Breast epithelium (tissue), 4 donors: ENCODE results near the gene ARHGDIB. TPM values are rescaled to one million over a fixed set of nuclear protein-coding genes. Genes with fewer than 3 reads are reported as not detected.

Experiments
- DNase-seq, 2 donors: peaks; one replicate each; pipeline ENCODE4 v3.0.0-alpha.2; 2019; ENCODE audit warnings: low spot score in 2 of 2
- H3K27ac ChIP-seq, 2 donors: fragments of 200-600 bp; sonication (generic) in 1 of 2; one replicate each; pipeline ENCODE4 v1.5.1; 2016 to 2019; ENCODE audit warnings: mild to moderate bottlenecking in 1 of 2
- H3K27me3 ChIP-seq, 2 donors: fragments of 200-600 bp; sonication (generic) in 1 of 2; one replicate each; pipeline versions ENCODE4 v1.5.1 to v1.6.0; 2017 to 2019; ENCODE audit warnings: control low read depth in 1 of 2, mild to moderate bottlenecking in 1 of 2
- H3K36me3 ChIP-seq: fragments of 200-600 bp; one replicate; pipeline ENCODE4 v1.5.1; 2019
- H3K4me1 ChIP-seq, 2 donors: fragments of 200-600 bp; sonication (generic); one replicate each; pipeline ENCODE4 v1.5.1; 2016 to 2019; ENCODE audit warnings: control low read depth in 1 of 2
- H3K4me3 ChIP-seq, 3 donors: fragments of 200-600 bp; sonication (generic); 1 replicate in 2 of 3; 2 replicates in 1 of 3; pipeline ENCODE4 v1.5.1; 2016 to 2019; ENCODE audit warnings: mild to moderate bottlenecking in 3 of 3, moderate library complexity in 2 of 3
- H3K9me3 ChIP-seq, 2 donors: fragments of 200-600 bp; sonication (generic) in 1 of 2; one replicate each; pipeline ENCODE4 v1.5.1; 2016 to 2019; ENCODE audit warnings: control low read depth in 1 of 2
- CTCF ChIP-seq, 3 donors: fragments of 450-650 bp; IDR thresholded peaks; one replicate each; pipeline ENCODE4 v1.5.1; 2016 to 2017; ENCODE audit warnings: antibody characterized with exemption in 3 of 3, mild to moderate bottlenecking in 3 of 3, moderate library complexity in 3 of 3
- POLR2A ChIP-seq: fragments of 450-650 bp; IDR thresholded peaks from one replicate; pipeline ENCODE4 v1.6.1; 2016; ENCODE audit warnings: antibody characterized with exemption, mild to moderate bottlenecking, moderate library complexity
- POLR2AphosphoS5 ChIP-seq, 3 donors: sonication (generic); formaldehyde crosslinking; IDR thresholded peaks; one replicate each; pipeline ENCODE4 v1.6.1; 2017; ENCODE audit warnings: antibody characterized with exemption in 3 of 3
- intact Hi-C: fragments of 100-400 bp; cut with DNase I; formaldehyde crosslinking; loops from one replicate; pipeline ENCODE4 v1.15.1; 2023; ENCODE audit warnings: low total_unique reads
- total RNA-seq, 3 donors: library from RNA; depleted of rRNA; stranded (reverse); fragments of >200 nt; gene quantifications; one replicate each; pipeline ENCODE4 v1.1.0, GENCODE V29; 2016

Gene ARHGDIB
- total RNA-seq, 3 donors from 2014 or later = 159 to 222 (median 168) TPM

GRCh38 chr12:14903386-14904098 lies 57.9 kb downstream of the ARHGDIB start:
- Histone ChIP-seq H3K27ac (peak overlapping the region; percentile 90), H3K4me3 (no peak overlapping the region), H3K27me3 (no peaks in the 10 kb centered on the region), H3K4me1 (peaks cover 3 to 16% of the 10 kb centered on the region in 2 donors), H3K9me3 (no peaks in the 10 kb centered on the region), H3K36me3 (no peaks in the 10 kb centered on the region)
- no peak for TF ChIP-seq POLR2AphosphoS5 (IDR thresholded peaks at IDR 0.05)
- no peak for TF ChIP-seq CTCF (IDR thresholded peaks at IDR 0.05)
- no peak for TF ChIP-seq POLR2A
- no peak for DNase-seq
- intact Hi-C loops = no loop called here

DNA sequence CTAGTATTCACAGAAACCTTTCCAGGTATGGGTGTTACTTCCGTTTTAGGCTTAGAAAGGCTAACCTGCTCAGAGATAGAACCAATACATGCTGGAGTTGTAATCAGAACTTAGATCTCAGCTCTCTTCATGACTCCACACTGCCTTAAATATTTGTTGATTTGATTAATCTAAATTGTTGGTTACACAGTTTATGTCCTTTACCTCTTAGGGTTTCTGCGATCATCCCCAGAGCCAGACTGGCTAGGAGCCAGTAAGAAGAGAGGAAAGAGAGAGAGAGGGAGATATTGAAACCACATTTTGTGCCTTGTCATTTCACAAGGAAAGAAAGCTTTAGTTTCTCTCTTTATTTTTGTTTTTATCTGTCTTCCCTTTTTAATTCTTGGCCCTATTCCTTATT lies 58.9 kb downstream of the ARHGDIB start:
- TF ChIP-seq POLR2AphosphoS5 (IDR thresholded peaks at IDR 0.05) (no peak), POLR2A (no peak), CTCF (IDR thresholded peaks at IDR 0.05) (no peak)
- Histone ChIP-seq H3K4me3 (no peak overlapping the region), H3K27me3 (no peaks in the 10 kb centered on the region), H3K27ac (peak overlapping the region; percentile 86 to 90), H3K9me3 (no peaks in the 10 kb centered on the region), H3K36me3 (no peaks in the 10 kb centered on the region), H3K4me1 (peaks cover 3 to 16% of the 10 kb centered on the region in 2 donors)
- DNase-seq = no peak
- intact Hi-C loops = no loop called here

- TF ChIP-seq POLR2AphosphoS5 (IDR thresholded peaks at IDR 0.05) = no peak
- peak in 1 of 3 donors; percentile 15 for TF ChIP-seq CTCF (IDR thresholded peaks at IDR 0.05)
- intact Hi-C loops = no loop called here
- no peaks in the 10 kb centered on the region for H3K9me3 ChIP-seq
- no peaks in the 10 kb centered on the region for H3K27me3 ChIP-seq
- no peak for DNase-seq
- no peak overlapping the region for H3K4me3 ChIP-seq
- H3K27ac ChIP-seq = peak overlapping the region; percentile 86 to 90
- no peaks in the 10 kb centered on the region for H3K36me3 ChIP-seq
- peaks cover 3 to 16% of the 10 kb centered on the region in 2 donors for H3K4me1 ChIP-seq
Measured at GRCh38 chr12:14901228-14901562, 60.2 kb downstream of the ARHGDIB start.

DNA sequence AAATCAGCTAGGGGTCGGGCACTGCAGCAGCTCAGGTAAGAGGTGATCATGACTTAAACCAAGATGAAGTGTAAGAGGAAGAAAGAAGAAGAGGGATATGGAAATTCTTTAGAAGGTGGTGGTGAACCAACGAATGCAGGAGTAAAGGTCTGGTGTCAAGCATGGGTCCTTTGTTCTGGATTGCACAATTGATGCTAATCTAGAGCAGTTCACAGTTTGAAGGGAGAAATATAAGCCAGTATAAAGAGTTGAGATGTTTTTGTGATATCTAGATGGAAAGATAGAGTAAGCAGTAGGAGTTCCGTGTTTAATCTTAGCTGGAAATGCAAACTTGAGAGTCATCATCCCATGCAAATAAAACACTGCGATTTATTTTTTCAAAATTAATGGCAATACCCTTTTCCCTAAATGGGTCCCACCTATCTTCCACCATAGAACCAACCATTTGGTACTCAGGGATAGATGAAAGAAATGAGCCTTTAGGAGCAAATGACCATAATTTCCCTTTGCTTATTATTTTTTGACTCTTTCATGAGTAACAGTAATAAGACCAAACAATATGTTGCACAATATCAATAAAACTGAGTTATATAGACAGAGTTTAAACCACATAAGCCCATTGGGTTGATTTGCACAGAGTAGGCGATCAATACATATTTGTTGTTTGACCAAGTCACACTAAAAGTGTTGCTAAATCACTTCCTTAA lies 60.7 kb downstream of the ARHGDIB start:
- Histone ChIP-seq H3K27ac (peak overlapping the region; percentile 86 to 90), H3K9me3 (no peaks in the 10 kb centered on the region), H3K36me3 (no peaks in the 10 kb centered on the region), H3K4me3 (no peak overlapping the region), H3K4me1 (peaks cover 0 to 16% of the 10 kb centered on the region in 2 donors), H3K27me3 (no peaks in the 10 kb centered on the region)
- no peak for TF ChIP-seq POLR2AphosphoS5 (IDR thresholded peaks at IDR 0.05)
- TF ChIP-seq POLR2A = no peak
- TF ChIP-seq CTCF (IDR thresholded peaks at IDR 0.05) = no peak
- intact Hi-C loops = no loop called here
- DNase-seq = no peak

DNA sequence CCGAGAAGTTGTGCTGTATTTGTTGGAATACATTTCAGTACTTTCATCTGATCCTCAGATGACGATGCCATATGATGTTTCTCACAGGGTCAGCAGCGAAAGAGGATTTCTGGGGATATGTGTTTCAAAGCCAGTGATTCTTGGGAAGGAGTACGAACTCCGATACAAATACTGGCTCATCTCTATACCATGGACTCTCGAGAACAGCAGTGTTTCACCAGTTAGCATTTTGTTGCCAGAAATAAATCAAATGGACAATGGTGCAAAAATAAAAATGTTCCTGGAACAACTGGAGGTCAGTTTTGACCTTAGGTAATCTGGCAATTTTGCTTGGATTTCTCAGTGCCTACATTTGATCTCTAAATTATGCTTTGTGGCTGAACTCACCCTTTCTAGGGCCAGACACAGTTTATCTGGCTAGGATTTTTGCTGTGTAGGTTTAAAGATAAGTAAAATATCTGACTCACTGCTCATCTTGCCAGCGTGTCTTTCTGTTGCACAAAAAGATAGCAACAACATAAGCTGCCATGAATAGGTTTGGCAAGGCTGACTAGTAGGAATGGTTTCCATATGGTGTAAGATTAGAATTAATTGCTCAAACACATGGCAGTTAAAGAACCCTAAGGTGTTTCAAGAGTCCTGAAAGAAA lies 64.8 kb downstream of the ARHGDIB start:
- TF ChIP-seq CTCF (IDR thresholded peaks at IDR 0.05) (no peak), POLR2AphosphoS5 (IDR thresholded peaks at IDR 0.05) (peak in 2 of 3 donors; percentile 15 to 44)
- Histone ChIP-seq H3K27ac (peak overlapping the region; percentile 63 to 71), H3K4me1 (peaks cover 0 to 11% of the 10 kb centered on the region in 2 donors), H3K36me3 (no peaks in the 10 kb centered on the region), H3K4me3 (peak overlapping the region in 1 of 3 donors; percentile 1), H3K9me3 (no peaks in the 10 kb centered on the region), H3K27me3 (no peaks in the 10 kb centered on the region)
- no peak for DNase-seq
- intact Hi-C loops = no loop called here
